IMR-90 (cell line): Measurements from ENCODE around the gene CIDEA. TPM values are rescaled to one million over a fixed set of nuclear protein-coding genes. Genes with fewer than 3 reads are reported as not detected.
A peak's percentile ranks its signal among the peaks of the same experiment; 100 is the strongest.
"Not testable (repeated sequence)": the region's sequence is repeated elsewhere in the genome, so short reads cannot be mapped to it uniquely, and the experiment has no call there.

Experiments used
- ATAC-seq: fragments of 200-7000 bp; cut with Tn5 transposase; 2 replicates; pipeline ENCODE4 v1.9.1; 2020; ENCODE audit warnings: low read depth, mild to moderate bottlenecking, moderate library complexity
- BruUV-seq: library from RNA; stranded (reverse); fragments of 400-500 nt; replicated peaks from 2 replicates; lab custom pipeline; 2021; lab: Mats Ljungman, UMichigan
- CTCF ChIA-PET: fragments of 300-600 bp; formaldehyde crosslinking; extraction: SDS; loops from one replicate; lab custom pipeline; 2021; ENCODE audit warnings: antibody characterized with exemption; lab: Yijun Ruan, JAX
- POLR2A ChIA-PET: fragments of 300-600 bp; sonication (Branson Sonifier 250); formaldehyde crosslinking; loops from one replicate; lab custom pipeline; 2022; ENCODE audit warnings: antibody characterized with exemption; ENCODE audit not compliant: unreplicated experiment; lab: Charles Lee
- DNase-seq: peaks from one replicate; pipeline ENCODE4 v3.0.0; 2013
- H2AFZ ChIP-seq: replicated peaks from 2 replicates; pipeline ENCODE3; 2013; ENCODE audit warnings: low read length, mild to moderate bottlenecking; ENCODE audit not compliant: poor library complexity
- H2AK5ac ChIP-seq: 2 replicates; pipeline ENCODE4 v1.6.1; 2013; ENCODE audit warnings: low read depth, low read length, inconsistent platforms
- H2AK9ac ChIP-seq: replicated peaks from 2 replicates; pipeline ENCODE3; 2013; ENCODE audit warnings: mild to moderate bottlenecking, low read depth, low read length, moderate library complexity; ENCODE audit not compliant: poor library complexity
- H2BK120ac ChIP-seq: 2 replicates; pipeline ENCODE4 v1.6.1; 2013; ENCODE audit warnings: low read depth, low read length, inconsistent platforms
- H2BK15ac ChIP-seq: 3 replicates; pipeline ENCODE4 v1.6.1; 2013; ENCODE audit warnings: low read depth, low read length, inconsistent platforms
- H2BK20ac ChIP-seq: 2 replicates; pipeline ENCODE4 v1.6.1; 2013; ENCODE audit warnings: low read depth, mild to moderate bottlenecking, inconsistent platforms, low read length, moderate library complexity
- H2BK5ac ChIP-seq: 2 replicates; pipeline ENCODE4 v1.6.1; 2013; ENCODE audit warnings: mild to moderate bottlenecking, low read depth, low read length, inconsistent platforms; ENCODE audit not compliant: poor library complexity, severe bottlenecking
- H3K14ac ChIP-seq: replicated peaks from 2 replicates; pipeline ENCODE4 v1.6.1; 2013; ENCODE audit warnings: low read depth, low read length, inconsistent platforms
- H3K18ac ChIP-seq: 2 replicates; pipeline ENCODE4 v1.6.1; 2013; ENCODE audit warnings: low read depth, low read length, control low read depth
- H3K23ac ChIP-seq: 2 replicates; pipeline ENCODE4 v1.6.1; 2013; ENCODE audit warnings: low read depth, low read length, inconsistent platforms
- H3K27ac ChIP-seq: 2 replicates; pipeline ENCODE4 v1.5.1; 2013; ENCODE audit warnings: mild to moderate bottlenecking, control low read depth, low read length; ENCODE audit not compliant: insufficient read depth
- H3K27me3 ChIP-seq: 2 replicates; pipeline ENCODE4 v1.6.1; 2013; ENCODE audit warnings: low read length; ENCODE audit not compliant: control insufficient read depth, insufficient read depth
- H3K36me3 ChIP-seq: 2 replicates; pipeline ENCODE4 v1.6.1; 2013; ENCODE audit warnings: low read length, mixed read lengths; ENCODE audit not compliant: control insufficient read depth, insufficient read depth
- H3K4ac ChIP-seq: 2 replicates; pipeline ENCODE4 v1.6.1; 2013; ENCODE audit warnings: low read depth, low read length, inconsistent platforms
- H3K4me1 ChIP-seq: 2 replicates; pipeline ENCODE4 v1.6.1; 2013; ENCODE audit warnings: low read length, mixed read lengths; ENCODE audit not compliant: control insufficient read depth, insufficient read depth
- H3K4me2 ChIP-seq: 2 replicates; pipeline ENCODE4 v1.6.1; 2013; ENCODE audit warnings: low read depth, mild to moderate bottlenecking, control low read depth, low read length, moderate library complexity
- H3K4me3 ChIP-seq: 2 replicates; pipeline ENCODE4 v1.5.1; 2013; ENCODE audit warnings: low read depth, mild to moderate bottlenecking, control low read depth, low read length, moderate library complexity; ENCODE audit not compliant: insufficient read depth
- H3K56ac ChIP-seq: 2 replicates; pipeline ENCODE4 v1.6.1; 2013; ENCODE audit warnings: low read length, inconsistent platforms; ENCODE audit not compliant: insufficient read depth; ENCODE audit errors: extremely low read depth
- H3K79me1 ChIP-seq, 2 experiments: 2 replicates each; pipeline ENCODE4 v1.6.1; 2013; ENCODE audit warnings: low read length in 2 of 2, inconsistent platforms in 1 of 2, low read depth in 1 of 2
- H3K9ac ChIP-seq: 2 replicates; pipeline ENCODE4 v1.6.1; 2013; ENCODE audit warnings: low read depth, low read length, control low read depth
- H3K9me1 ChIP-seq: 2 replicates; pipeline ENCODE4 v1.6.1; 2013; ENCODE audit warnings: low read length, inconsistent platforms; ENCODE audit not compliant: insufficient read depth
- H3K9me3 ChIP-seq: 2 replicates; pipeline ENCODE4 v1.6.1; 2013; ENCODE audit warnings: low read length; ENCODE audit not compliant: control insufficient read depth, insufficient read depth
- H4K20me1 ChIP-seq: 2 replicates; pipeline ENCODE4 v1.6.1; 2013; ENCODE audit warnings: low read length, inconsistent platforms; ENCODE audit not compliant: insufficient read depth
- H4K5ac ChIP-seq: 2 replicates; pipeline ENCODE4 v1.6.1; 2013; ENCODE audit warnings: mild to moderate bottlenecking, low read depth, low read length, control low read depth
- H4K8ac ChIP-seq, 2 experiments: 2 replicates each; pipeline ENCODE4 v1.6.1; 2013; ENCODE audit warnings: low read depth in 2 of 2, low read length in 2 of 2, control low read depth in 1 of 2, inconsistent platforms in 1 of 2
- H4K91ac ChIP-seq: 2 replicates; pipeline ENCODE4 v1.6.1; 2013; ENCODE audit warnings: low read depth, low read length, inconsistent platforms; ENCODE audit not compliant: insufficient read depth
- MAFK ChIP-seq: IDR thresholded peaks from 2 replicates; pipeline ENCODE4 v1.6.1; 2012; ENCODE audit warnings: low read depth, low read length, improper control_type of control experiment
- WGBS, 2 experiments: methylation state at CpG; one replicate each; pipeline versions ENCODE4 v1.1.5 to v1.1.7; 2013; ENCODE audit warnings: missing lambda C conversion rate in 2 of 2; ENCODE audit not compliant: insufficient read length in 1 of 2; ENCODE audit errors: extremely low coverage in 2 of 2; 5-methylcytosine and 5-hydroxymethylcytosine counted together
- dilution Hi-C: fragments of 300-500 bp; cut with HindIII; formaldehyde crosslinking; loops from one replicate; pipeline ENCODE4 v1.14.3; 2018; ENCODE audit warnings: low sequenced_read_pairs; ENCODE audit not compliant: unreplicated experiment
- in situ Hi-C: fragments of 300-500 bp; cut with MboI; formaldehyde crosslinking; loops from 3 replicates; pipeline ENCODE4 v1.14.3; 2019; ENCODE audit warnings: low sequenced_read_pairs, inconsistent platforms, mixed read lengths
- intact Hi-C: fragments of 100-400 bp; cut with micrococcal nuclease; formaldehyde crosslinking; loops from 2 replicates; pipeline ENCODE4 v1.10.0; 2022
- polyA plus RNA-seq, 3 experiments: library from polyadenylated mRNA; depleted of rRNA; stranded (reverse); fragments of >200 nt; gene quantifications; 2 replicates each; pipeline ENCODE4 v1.2.3, GENCODE V29; 2012; ENCODE audit warnings: low replicate concordance in 1 of 3
- total RNA-seq: library from RNA; depleted of rRNA; stranded (reverse); fragments of >200 nt; gene quantifications from 2 replicates; pipeline ENCODE4 v1.2.3, GENCODE V29; 2012

Gene CIDEA
- total and polyA plus RNA-seq, 2 of the 4 experiments (the other 2 are of a cell fraction), result not detected

- H2BK120ac ChIP-seq, H2BK5ac ChIP-seq, H2BK15ac ChIP-seq, H3K9ac ChIP-seq, H2AK9ac ChIP-seq, H3K14ac ChIP-seq, H4K8ac ChIP-seq, DNase-seq, H2BK20ac ChIP-seq, H3K79me1 ChIP-seq, H3K23ac ChIP-seq, H4K91ac ChIP-seq, CTCF ChIA-PET, intact Hi-C loops, POLR2A ChIA-PET, H2AFZ ChIP-seq, H3K4me1 ChIP-seq, H3K9me1 ChIP-seq, H4K20me1 ChIP-seq, H3K4me3 ChIP-seq, H4K5ac ChIP-seq, H3K27ac ChIP-seq, ATAC-seq, H3K4me2 ChIP-seq, H2AK5ac ChIP-seq, BruUV-seq, H3K18ac ChIP-seq, H3K36me3 ChIP-seq, H3K9me3 ChIP-seq, H3K27me3 ChIP-seq, dilution Hi-C loops, H3K4ac ChIP-seq, H3K56ac ChIP-seq, in situ Hi-C loops: not testable (repeated sequence)
- no CpG with 5 or more reads among the region's 2 CpGs for WGBS, 2 experiments
- 0 out of 2 replicates have a peak, but pooled peaks have one; percentile 0 for TF ChIP-seq MAFK
Measured at GRCh38 chr18:12226807-12227206, 27.4 kb upstream of the CIDEA start.

GRCh38 chr18:12227399-12228186 lies 26.6 kb upstream of the CIDEA start:
- intact Hi-C loops, H2AFZ ChIP-seq, H2BK15ac ChIP-seq, H3K79me1 ChIP-seq, H2BK120ac ChIP-seq, dilution Hi-C loops, H3K9me1 ChIP-seq, POLR2A ChIA-PET, H3K27me3 ChIP-seq, H3K27ac ChIP-seq, H3K36me3 ChIP-seq, H3K56ac ChIP-seq, H3K9ac ChIP-seq, H3K14ac ChIP-seq, H4K8ac ChIP-seq, H4K91ac ChIP-seq, BruUV-seq, CTCF ChIA-PET, H2BK5ac ChIP-seq, H3K4me2 ChIP-seq, H2AK5ac ChIP-seq, H3K18ac ChIP-seq, DNase-seq, H4K20me1 ChIP-seq, H4K5ac ChIP-seq, H2AK9ac ChIP-seq, H3K23ac ChIP-seq, H3K4me1 ChIP-seq, H2BK20ac ChIP-seq, H3K4me3 ChIP-seq, in situ Hi-C loops, H3K9me3 ChIP-seq, H3K4ac ChIP-seq: not testable (repeated sequence)
- peak; percentile 69 for ATAC-seq
- WGBS, 2 experiments, result no CpG with 5 or more reads among the region's 27 CpGs
